WTC11 (cell line): ENCODE data around the gene SYNE3.

Experiments
- CTCF ChIP-seq: fragments of 200-600 bp; IDR thresholded peaks from 2 replicates; pipeline ENCODE4 v1.8.0; 2022; ENCODE audit warnings: antibody characterized with exemption
- E2F4 ChIP-seq: sonication (generic); formaldehyde crosslinking; IDR thresholded peaks from 2 replicates; pipeline ENCODE4 v1.8.1; 2022; ENCODE audit warnings: low read depth, mild to moderate bottlenecking, moderate library complexity, missing genetic modification reagents, borderline replicate concordance
- FOXP4 ChIP-seq: sonication (generic); formaldehyde crosslinking; IDR thresholded peaks from 2 replicates; pipeline ENCODE4 v1.8.0; 2022; ENCODE audit warnings: mild to moderate bottlenecking, missing genetic modification reagents
- IRF2 ChIP-seq: sonication (generic); formaldehyde crosslinking; IDR thresholded peaks from 2 replicates; pipeline ENCODE4 v1.8.0; 2022; ENCODE audit warnings: low read depth, missing genetic modification reagents, borderline replicate concordance
- OVOL2 ChIP-seq: fragments of 250-450 bp; sonication (Bioruptor Pico); IDR thresholded peaks from 2 replicates; pipeline ENCODE4 v1.9.0; 2021; ENCODE audit warnings: mild to moderate bottlenecking, borderline replicate concordance
- PREB ChIP-seq: sonication (generic); formaldehyde crosslinking; IDR thresholded peaks from 2 replicates; pipeline ENCODE4 v1.8.1; 2022; ENCODE audit warnings: mild to moderate bottlenecking, missing genetic modification reagents, moderate library complexity, borderline replicate concordance
- ZSCAN18 ChIP-seq: fragments of 250-450 bp; sonication (Bioruptor Pico); IDR thresholded peaks from 2 replicates; pipeline ENCODE4 v2.1.2; 2022; ENCODE audit warnings: mild to moderate bottlenecking, moderate library complexity

- TF ChIP-seq PREB (CRISPR knock-in tag), result no peak
- no peak for TF ChIP-seq IRF2 (CRISPR knock-in tag)
- no peak for TF ChIP-seq E2F4 (CRISPR knock-in tag)
- no peak for TF ChIP-seq CTCF
- TF ChIP-seq FOXP4, result no peak
- no peak for TF ChIP-seq OVOL2 (CRISPR knock-in tag)
- no peak for TF ChIP-seq ZSCAN18
These were observed 20.2 kb upstream of the SYNE3 start for GRCh38 chr14:95536671-95537070.
